Keratinocyte (primary cell): ENCODE results near the gene ALX4. TPM values are rescaled to one million over a fixed set of nuclear protein-coding genes. Genes with fewer than 3 reads are reported as not detected.

Experiments
- DNase-seq: peaks from one replicate; pipeline ENCODE4 v3.0.0-alpha.2; 2011; ENCODE audit warnings: low read depth, missing footprints, low spot score
- FAIRE-seq: peaks from 2 replicates; lab custom pipeline; 2011; peaks lifted over from hg19 to GRCh38; lab: Jason Lieb, UNC
- H2AFZ ChIP-seq: 2 replicates; pipeline ENCODE4 v1.6.0; 2012; ENCODE audit warnings: low read length, control low read depth, inconsistent platforms; ENCODE audit not compliant: control insufficient read depth
- H3K27ac ChIP-seq: 2 replicates; pipeline ENCODE4 v1.5.1; 2011; ENCODE audit warnings: low read length; ENCODE audit not compliant: control insufficient read depth, insufficient read depth
- H3K27me3 ChIP-seq: 3 replicates; pipeline ENCODE4 v1.6.0; 2011; ENCODE audit warnings: low read length; ENCODE audit not compliant: control insufficient read depth, insufficient read depth; ENCODE audit errors: extremely low read depth
- H3K36me3 ChIP-seq, 2 experiments: 2 replicates in 1 of 2; 3 replicates in 1 of 2; pipeline ENCODE4 v1.5.1; 2011; ENCODE audit warnings: low read length in 2 of 2, mild to moderate bottlenecking in 1 of 2; ENCODE audit not compliant: control insufficient read depth in 2 of 2, insufficient read depth in 2 of 2; ENCODE audit errors: extremely low read depth in 1 of 2
- H3K4me1 ChIP-seq: 3 replicates; pipeline ENCODE4 v1.5.1; 2011; ENCODE audit warnings: low read length; ENCODE audit not compliant: control insufficient read depth, insufficient read depth; ENCODE audit errors: extremely low read depth
- H3K4me2 ChIP-seq: 3 replicates; pipeline ENCODE4 v1.6.0; 2011; ENCODE audit warnings: low read depth, low read length; ENCODE audit not compliant: control insufficient read depth, insufficient read depth; ENCODE audit errors: extremely low read depth
- H3K4me3 ChIP-seq, 3 experiments: fragments of 200-600 bp in 1 of 3; sonication (generic) in 1 of 3; 2 replicates in 2 of 3; 3 replicates in 1 of 3; pipeline ENCODE4 v1.5.1; 2011 to 2016; ENCODE audit warnings: low read length in 3 of 3, mild to moderate bottlenecking in 3 of 3, control low read depth in 2 of 3, inconsistent platforms in 1 of 3, low read depth in 1 of 3, mixed read lengths in 1 of 3, mixed run types in 1 of 3, moderate library complexity in 1 of 3; ENCODE audit not compliant: control insufficient read depth in 2 of 3, insufficient read depth in 2 of 3; ENCODE audit errors: extremely low read depth in 1 of 3
- H3K79me2 ChIP-seq: 2 replicates; pipeline ENCODE4 v1.6.0; 2012; ENCODE audit warnings: low read length; ENCODE audit not compliant: control insufficient read depth, insufficient read depth
- H3K9ac ChIP-seq: 3 replicates; pipeline ENCODE4 v1.6.0; 2011; ENCODE audit warnings: low read length; ENCODE audit not compliant: control insufficient read depth, insufficient read depth; ENCODE audit errors: extremely low read depth
- H3K9me1 ChIP-seq: 3 replicates; pipeline ENCODE4 v1.6.0; 2011; ENCODE audit warnings: low read length; ENCODE audit not compliant: control insufficient read depth, insufficient read depth; ENCODE audit errors: extremely low read depth
- H3K9me3 ChIP-seq: 2 replicates; pipeline ENCODE4 v1.5.1; 2012; ENCODE audit warnings: low read depth, low read length; ENCODE audit not compliant: control insufficient read depth
- H4K20me1 ChIP-seq: 3 replicates; pipeline ENCODE4 v1.6.0; 2011; ENCODE audit warnings: low read length; ENCODE audit not compliant: control insufficient read depth, insufficient read depth; ENCODE audit errors: extremely low read depth
- EZH2 ChIP-seq: IDR thresholded peaks from one replicate; pipeline ENCODE4 v1.6.1; 2012; ENCODE audit warnings: inconsistent platforms, mild to moderate bottlenecking, low read length, moderate library complexity
- dilution Hi-C: fragments of 300-500 bp; cut with MboI; formaldehyde crosslinking; loops from one replicate; pipeline ENCODE4 v1.7.0; 2020; ENCODE audit warnings: low sequenced_read_pairs; ENCODE audit not compliant: extremely low pct_ligation_motif_present
- polyA plus RNA-seq, 5 experiments: library from polyadenylated mRNA; depleted of rRNA in 3 of 5; stranded (reverse) in 3 of 5; stranded (forward) in 1 of 5; unstranded in 1 of 5; fragments of >200 nt; gene quantifications; 1 replicate in 1 of 5; 2 replicates in 3 of 5; 3 replicates in 1 of 5; pipeline versions ENCODE4 v1.2.1 to v1.2.3, GENCODE V29; 2011 to 2012; ENCODE audit warnings: missing spikeins in 2 of 5, low read depth in 1 of 5, low replicate concordance in 1 of 5
- TF ChIP-seq, protein P1 (sequence below), 3 experiments: IDR thresholded peaks in 1 of 3; conservative IDR thresholded peaks in 1 of 3; optimal IDR thresholded peaks in 1 of 3; 2 replicates in 2 of 3; 3 replicates in 1 of 3; pipeline versions ENCODE3 to v1.5.1; 2011; ENCODE audit warnings: low read length in 3 of 3, mild to moderate bottlenecking in 3 of 3, moderate library complexity in 2 of 3, control low read depth in 1 of 3, inconsistent platforms in 1 of 3; ENCODE audit not compliant: insufficient read depth in 2 of 3; ENCODE audit errors: extremely low read depth in 1 of 3

ALX4 gene
- polyA plus RNA-seq, 1 donor (not counting 4 experiments of a cell fraction or from before 2014, with no cell fraction given): not detected

DNA sequence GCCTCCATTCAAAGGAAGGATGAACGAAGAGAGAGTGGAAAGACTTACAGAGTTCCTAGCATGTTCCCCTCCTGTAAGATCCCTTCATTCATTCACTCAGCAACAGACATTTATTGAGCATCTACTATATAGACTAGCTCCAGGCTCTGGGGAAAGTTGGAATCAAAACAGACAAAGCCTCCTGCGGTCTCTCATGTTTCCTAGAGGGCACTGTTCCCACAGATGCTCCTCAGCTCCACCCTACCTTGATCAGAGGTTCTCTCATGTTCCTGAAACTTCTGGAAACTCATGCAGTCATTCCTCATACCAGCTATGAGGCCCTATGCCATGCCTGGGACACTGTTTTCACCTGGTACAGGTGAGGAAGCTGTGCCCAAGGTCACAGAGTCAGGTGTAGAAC, 11.1 kb downstream of the ALX4 start:
- TF ChIP-seq, protein P1, sequence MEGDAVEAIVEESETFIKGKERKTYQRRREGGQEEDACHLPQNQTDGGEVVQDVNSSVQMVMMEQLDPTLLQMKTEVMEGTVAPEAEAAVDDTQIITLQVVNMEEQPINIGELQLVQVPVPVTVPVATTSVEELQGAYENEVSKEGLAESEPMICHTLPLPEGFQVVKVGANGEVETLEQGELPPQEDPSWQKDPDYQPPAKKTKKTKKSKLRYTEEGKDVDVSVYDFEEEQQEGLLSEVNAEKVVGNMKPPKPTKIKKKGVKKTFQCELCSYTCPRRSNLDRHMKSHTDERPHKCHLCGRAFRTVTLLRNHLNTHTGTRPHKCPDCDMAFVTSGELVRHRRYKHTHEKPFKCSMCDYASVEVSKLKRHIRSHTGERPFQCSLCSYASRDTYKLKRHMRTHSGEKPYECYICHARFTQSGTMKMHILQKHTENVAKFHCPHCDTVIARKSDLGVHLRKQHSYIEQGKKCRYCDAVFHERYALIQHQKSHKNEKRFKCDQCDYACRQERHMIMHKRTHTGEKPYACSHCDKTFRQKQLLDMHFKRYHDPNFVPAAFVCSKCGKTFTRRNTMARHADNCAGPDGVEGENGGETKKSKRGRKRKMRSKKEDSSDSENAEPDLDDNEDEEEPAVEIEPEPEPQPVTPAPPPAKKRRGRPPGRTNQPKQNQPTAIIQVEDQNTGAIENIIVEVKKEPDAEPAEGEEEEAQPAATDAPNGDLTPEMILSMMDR (optimal IDR thresholded peaks at IDR 0.05 in 1 of 3, IDR thresholded peaks at IDR 0.05 in 1 of 3, conservative IDR thresholded peaks at IDR 0.05 in 1 of 3; ENCODE audit: extremely low read depth in 1 of 3, insufficient read depth in 2 of 3, low read length in 3 of 3): no peak
- TF ChIP-seq EZH2: no peak
- Histone ChIP-seq H3K9me3 (no peaks in the 10 kb centered on the region), H2AFZ (no peak overlapping the region), H3K27me3 (peaks cover 49% of the 10 kb centered on the region), H3K4me1 (no peaks in the 10 kb centered on the region), H3K4me3 (no peak overlapping the region), H3K9ac (no peak overlapping the region), H3K36me3 (no peaks in the 10 kb centered on the region), H4K20me1 (no peaks in the 10 kb centered on the region), H3K9me1 (no peaks in the 10 kb centered on the region), H3K27ac (no peak overlapping the region), H3K79me2 (no peaks in the 10 kb centered on the region), H3K4me2 (no peak overlapping the region)
- FAIRE-seq (no peak), DNase-seq (no peak)
- dilution Hi-C loops: no loop called here

DNA sequence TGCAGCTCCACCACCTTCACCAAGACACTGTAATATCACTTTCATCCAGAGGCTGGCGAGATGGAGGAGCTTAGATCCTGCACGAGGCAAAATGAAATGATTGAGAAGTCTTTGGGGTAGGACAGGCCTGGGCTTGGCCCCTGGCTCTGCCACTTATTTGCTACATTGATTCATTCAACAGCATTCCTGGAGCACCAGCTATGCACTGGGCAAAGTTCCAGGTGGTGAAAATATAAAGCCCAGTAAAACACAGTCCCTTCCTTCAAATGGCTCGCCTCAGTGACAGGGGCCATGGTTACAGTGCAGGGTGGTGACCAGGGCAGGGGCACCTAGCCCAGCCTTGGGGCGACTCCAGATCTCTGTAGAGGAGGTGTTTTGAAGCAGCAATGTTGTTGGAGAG, 19.7 kb downstream of the ALX4 start:
- no peaks in the 10 kb centered on the region for H3K9me3 ChIP-seq
- TF ChIP-seq, protein P1 (optimal IDR thresholded peaks at IDR 0.05 in 1 of 3, IDR thresholded peaks at IDR 0.05 in 1 of 3, conservative IDR thresholded peaks at IDR 0.05 in 1 of 3; ENCODE audit: extremely low read depth in 1 of 3, insufficient read depth in 2 of 3, low read length in 3 of 3): peak in 1 of 3 experiments; percentile 6
- TF ChIP-seq EZH2: no peak
- FAIRE-seq (peak; percentile 93), DNase-seq (no peak)
- peaks cover 12% of the 10 kb centered on the region for H3K4me1 ChIP-seq
- H3K27me3 ChIP-seq: peaks cover 16% of the 10 kb centered on the region
- H3K4me2 ChIP-seq: peak overlapping the region; percentile 4
- dilution Hi-C loops: no loop called here
- H3K4me3 ChIP-seq: no peak overlapping the region
- no peaks in the 10 kb centered on the region for H3K36me3 ChIP-seq
- no peak overlapping the region for H3K9ac ChIP-seq
- no peaks in the 10 kb centered on the region for H4K20me1 ChIP-seq
- H3K27ac ChIP-seq: no peak overlapping the region
- no peaks in the 10 kb centered on the region for H3K9me1 ChIP-seq
- no peaks in the 10 kb centered on the region for H3K79me2 ChIP-seq
- no peak overlapping the region for H2AFZ ChIP-seq
